CD4-positive, alpha-beta T cell (primary cell): Measurements from ENCODE around the gene CPNE2. TPM values are rescaled to one million over a fixed set of nuclear protein-coding genes. Genes with fewer than 3 reads are reported as not detected.

Source experiments
- ATAC-seq: fragments of 200-7000 bp; cut with Tn5 transposase; one replicate; pipeline ENCODE4 v1.10.0; 2022; ENCODE audit warnings: mild to moderate bottlenecking; ENCODE audit not compliant: poor library complexity
- CTCF ChIA-PET: fragments of 350-600 bp; sonication (Branson Sonifier 250); formaldehyde crosslinking; loops from one replicate; lab custom pipeline; 2021; ENCODE audit warnings: antibody characterized with exemption, inconsistent platforms; lab: Charles Lee
- POLR2A ChIA-PET: fragments of 350-600 bp; sonication (Branson Sonifier 250); formaldehyde crosslinking; loops from one replicate; lab custom pipeline; 2021; ENCODE audit warnings: antibody characterized with exemption, inconsistent platforms; lab: Charles Lee
- DNase-seq, 14 experiments: peaks; one replicate each; pipeline ENCODE4 v3.0.0-alpha.2; 2013 to 2020; ENCODE audit warnings: mixed read lengths in 2 of 14
- H3K27ac ChIP-seq, 2 donors: one replicate each; pipeline versions ENCODE4 v1.5.1 to v1.7.0; 2013; ENCODE audit warnings: low read length in 2 of 2, low read depth in 1 of 2, mild to moderate bottlenecking in 1 of 2
- H3K27me3 ChIP-seq, 2 experiments: 1 replicate in 1 of 2; 2 replicates in 1 of 2; pipeline versions ENCODE4 v1.6.1 to v1.7.0; 2013; ENCODE audit warnings: low read length in 2 of 2, control low read depth in 1 of 2, mild to moderate bottlenecking in 1 of 2, moderate library complexity in 1 of 2; ENCODE audit not compliant: insufficient read depth in 2 of 2, control insufficient read depth in 1 of 2
- H3K36me3 ChIP-seq: one replicate; pipeline ENCODE4 v1.6.1; 2013; ENCODE audit warnings: low read length, control low read depth; ENCODE audit not compliant: insufficient read depth
- H3K4me1 ChIP-seq: one replicate; pipeline ENCODE4 v1.6.1; 2013; ENCODE audit warnings: low read length, control low read depth; ENCODE audit not compliant: insufficient read depth
- H3K4me3 ChIP-seq: one replicate; pipeline ENCODE4 v1.5.1; 2013; ENCODE audit warnings: mild to moderate bottlenecking, low read length, moderate library complexity
- H3K9me3 ChIP-seq, 2 experiments: 1 replicate in 1 of 2; 2 replicates in 1 of 2; pipeline versions ENCODE4 v1.6.1 to v1.7.0; 2013; ENCODE audit warnings: low read length in 2 of 2, mild to moderate bottlenecking in 2 of 2, control low read depth in 1 of 2, moderate library complexity in 1 of 2; ENCODE audit not compliant: control insufficient read depth in 1 of 2, insufficient read depth in 1 of 2
- H3K27ac Mint-ChIP-seq: one replicate; pipeline ENCODE4 v1.8.0; 2020; ENCODE audit warnings: mixed read lengths
- H3K27me3 Mint-ChIP-seq: one replicate; pipeline ENCODE4 v1.8.0; 2021; ENCODE audit warnings: mixed read lengths
- H3K36me3 Mint-ChIP-seq: one replicate; pipeline ENCODE4 v1.8.0; 2021; ENCODE audit warnings: low read depth, mixed read lengths
- H3K4me1 Mint-ChIP-seq: one replicate; pipeline ENCODE4 v1.8.0; 2021; ENCODE audit warnings: low read depth, mixed read lengths
- H3K4me3 Mint-ChIP-seq: one replicate; pipeline ENCODE4 v1.8.0; 2020; ENCODE audit warnings: mild to moderate bottlenecking, mixed read lengths
- H3K9me3 Mint-ChIP-seq: one replicate; pipeline ENCODE4 v1.8.0; 2020; ENCODE audit warnings: mixed read lengths
- intact Hi-C, 2 experiments: fragments of 100-400 bp; cut with DNase I in 1 of 2; cut with micrococcal nuclease in 1 of 2; formaldehyde crosslinking; loops; one replicate each; pipeline versions ENCODE4 v1.15.1 to v1.9.0; 2023 to 2025; cut with DNase I, micrococcal nuclease
- total RNA-seq, 174 experiments: library from RNA in 2 of 174; stranded (reverse) in 2 of 174; gene quantifications; one replicate each; pipeline ENCODE4 v1.2.3 and lab custom pipeline; 2021 to 2026
- TF ChIP-seq, protein P1 (sequence below): fragments of 200-600 bp; IDR thresholded peaks from one replicate; pipeline ENCODE4 v1.8.0; 2022; ENCODE audit warnings: antibody characterized with exemption, mild to moderate bottlenecking

The CPNE2 gene
- total RNA-seq, 2 experiments from 2014 or later = 2.2 to 3.5 TPM

DNA sequence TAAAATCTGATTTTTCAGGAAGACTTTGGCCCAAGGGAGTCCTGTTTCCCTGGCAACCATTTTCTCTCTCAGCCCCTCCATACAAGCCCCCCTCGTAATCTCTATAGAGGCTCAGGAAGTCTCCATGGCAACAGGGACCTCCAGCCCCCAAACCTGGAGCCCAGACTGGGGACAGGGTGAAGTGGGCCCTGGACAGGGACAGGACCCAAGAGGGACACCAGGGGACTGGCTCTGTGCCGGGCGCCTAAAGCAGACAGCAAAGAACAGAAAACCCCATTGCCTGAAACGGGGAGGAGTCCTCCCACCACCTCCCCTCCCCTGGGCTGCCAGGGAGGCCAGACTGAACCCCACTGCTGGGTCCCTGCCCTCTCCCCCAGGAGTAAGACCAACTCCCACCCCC, 40.6 kb downstream of the CPNE2 start:
- Histone ChIP-seq H3K27ac (peak overlapping the region; percentile 33 to 44), H3K36me3 (no peaks in the 10 kb centered on the region), H3K27me3 (no peaks in the 10 kb centered on the region), H3K9me3 (no peaks in the 10 kb centered on the region), H3K4me1 (peaks cover 91% of the 10 kb centered on the region), H3K4me3 (no peak overlapping the region)
- intact Hi-C loops = no loop called here
- DNase-seq (no peak), ATAC-seq (no peak)
- POLR2A ChIA-PET = no interaction called here
- no peaks in the 10 kb centered on the region for H3K36me3 Mint-ChIP-seq
- TF ChIP-seq, protein P1, sequence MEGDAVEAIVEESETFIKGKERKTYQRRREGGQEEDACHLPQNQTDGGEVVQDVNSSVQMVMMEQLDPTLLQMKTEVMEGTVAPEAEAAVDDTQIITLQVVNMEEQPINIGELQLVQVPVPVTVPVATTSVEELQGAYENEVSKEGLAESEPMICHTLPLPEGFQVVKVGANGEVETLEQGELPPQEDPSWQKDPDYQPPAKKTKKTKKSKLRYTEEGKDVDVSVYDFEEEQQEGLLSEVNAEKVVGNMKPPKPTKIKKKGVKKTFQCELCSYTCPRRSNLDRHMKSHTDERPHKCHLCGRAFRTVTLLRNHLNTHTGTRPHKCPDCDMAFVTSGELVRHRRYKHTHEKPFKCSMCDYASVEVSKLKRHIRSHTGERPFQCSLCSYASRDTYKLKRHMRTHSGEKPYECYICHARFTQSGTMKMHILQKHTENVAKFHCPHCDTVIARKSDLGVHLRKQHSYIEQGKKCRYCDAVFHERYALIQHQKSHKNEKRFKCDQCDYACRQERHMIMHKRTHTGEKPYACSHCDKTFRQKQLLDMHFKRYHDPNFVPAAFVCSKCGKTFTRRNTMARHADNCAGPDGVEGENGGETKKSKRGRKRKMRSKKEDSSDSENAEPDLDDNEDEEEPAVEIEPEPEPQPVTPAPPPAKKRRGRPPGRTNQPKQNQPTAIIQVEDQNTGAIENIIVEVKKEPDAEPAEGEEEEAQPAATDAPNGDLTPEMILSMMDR = no peak
- H3K27ac Mint-ChIP-seq = peak overlapping the region; percentile 88
- peak overlapping the region; percentile 20 for H3K4me3 Mint-ChIP-seq
- peaks cover 80% of the 10 kb centered on the region for H3K4me1 Mint-ChIP-seq
- no peaks in the 10 kb centered on the region for H3K27me3 Mint-ChIP-seq
- CTCF ChIA-PET = no interaction called here
- H3K9me3 Mint-ChIP-seq = no peaks in the 10 kb centered on the region

DNA sequence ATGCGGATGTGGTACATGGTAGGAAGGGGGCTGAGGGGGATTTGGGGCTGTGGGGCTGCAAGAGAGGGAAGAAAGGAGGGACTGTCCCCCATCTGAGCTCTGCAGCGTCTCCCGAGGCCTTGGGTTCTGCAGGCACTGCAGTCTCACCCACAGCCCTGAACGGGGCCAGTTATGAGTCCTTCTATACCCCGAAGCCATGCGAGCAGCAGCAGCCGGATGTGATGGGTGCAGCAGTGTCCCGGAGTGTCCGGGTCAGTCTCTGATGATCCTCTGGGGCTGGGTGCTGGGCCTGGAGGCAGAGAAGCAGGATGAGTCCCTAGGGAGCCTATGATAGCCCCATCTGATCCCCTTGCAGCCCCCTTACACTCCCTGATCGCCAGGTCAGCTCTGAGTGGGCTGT, 41.5 kb downstream of the CPNE2 start:
- Histone ChIP-seq H3K4me1 (peaks cover 83% of the 10 kb centered on the region), H3K9me3 (no peaks in the 10 kb centered on the region), H3K4me3 (peak overlapping the region; percentile 47), H3K27ac (peak overlapping the region; percentile 62 to 78), H3K36me3 (no peaks in the 10 kb centered on the region), H3K27me3 (no peaks in the 10 kb centered on the region)
- DNase-seq (peak in 2 of 14 experiments; percentile 19 to 32), ATAC-seq (no peak)
- no peaks in the 10 kb centered on the region for H3K36me3 Mint-ChIP-seq
- no peaks in the 10 kb centered on the region for H3K27me3 Mint-ChIP-seq
- intact Hi-C loops = no loop called here
- H3K27ac Mint-ChIP-seq = peak overlapping the region; percentile 88
- H3K9me3 Mint-ChIP-seq = no peaks in the 10 kb centered on the region
- ChIA-PET POLR2A (no interaction called here), CTCF (no interaction called here)
- H3K4me3 Mint-ChIP-seq = peak overlapping the region; percentile 91
- peaks cover 81% of the 10 kb centered on the region for H3K4me1 Mint-ChIP-seq
- TF ChIP-seq, protein P1 = no peak

DNA sequence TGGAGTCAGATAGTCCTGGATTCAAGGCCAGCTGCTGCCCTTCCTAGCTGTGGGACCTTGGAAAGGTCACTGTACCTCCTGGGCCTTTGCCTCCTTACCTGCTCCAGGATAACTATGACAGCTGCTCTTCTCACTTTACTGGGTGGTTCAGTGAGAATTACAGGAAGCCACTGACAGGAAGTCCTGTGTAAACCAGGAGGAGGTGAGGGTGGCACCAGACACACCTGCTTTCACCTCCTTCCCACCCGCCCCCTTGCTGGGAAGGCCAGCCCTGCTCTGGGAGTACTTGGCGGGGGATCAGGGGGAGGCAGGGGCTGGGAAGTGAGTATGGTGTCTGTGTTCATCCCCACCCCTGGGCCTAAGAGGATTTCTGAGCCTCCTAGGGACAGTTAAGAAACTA, 42.6 kb downstream of the CPNE2 start:
- no peaks in the 10 kb centered on the region for H3K9me3 Mint-ChIP-seq
- H3K4me1 ChIP-seq = peaks cover 76% of the 10 kb centered on the region
- intact Hi-C loops = no loop called here

More for the DNA sequence above, 42.6 kb downstream of the CPNE2 start:
- POLR2A ChIA-PET = interaction anchor here (0.7 to 1.5 kb wide), 2 partner anchors 11 to 42 kb away, joined by 5 read pairs; partner anchors contain the start of gene CPNE2
- DNase-seq (peak in 12 of 14 experiments; percentile 11 to 81 (median 38)), ATAC-seq (peak; percentile 90)
- no peaks in the 10 kb centered on the region for H3K9me3 ChIP-seq
- H3K36me3 ChIP-seq = no peaks in the 10 kb centered on the region
- Mint-ChIP-seq H3K27ac (peak overlapping the region; percentile 88), H3K4me3 (peak overlapping the region; percentile 91), H3K27me3 (no peaks in the 10 kb centered on the region), H3K36me3 (no peaks in the 10 kb centered on the region), H3K4me1 (peaks cover 80% of the 10 kb centered on the region)
- H3K27me3 ChIP-seq = no peaks in the 10 kb centered on the region
- peak overlapping the region; percentile 62 to 78 for H3K27ac ChIP-seq
- TF ChIP-seq, protein P1 = no peak
- peak overlapping the region; percentile 47 for H3K4me3 ChIP-seq
- CTCF ChIA-PET = interaction anchor here (0.7 kb wide), 1 partner anchor 18 kb away, joined by 3 read pairs; no protein-coding TSS in a partner anchor
